ENCODE measurements around the gene TMEM106A. TPM values are rescaled to one million over a fixed set of nuclear protein-coding genes. Genes with fewer than 3 reads are reported as not detected.

The TMEM106A gene
- total RNA-seq, 1 experiment from 2014 or later, result 2.1 TPM

DNA sequence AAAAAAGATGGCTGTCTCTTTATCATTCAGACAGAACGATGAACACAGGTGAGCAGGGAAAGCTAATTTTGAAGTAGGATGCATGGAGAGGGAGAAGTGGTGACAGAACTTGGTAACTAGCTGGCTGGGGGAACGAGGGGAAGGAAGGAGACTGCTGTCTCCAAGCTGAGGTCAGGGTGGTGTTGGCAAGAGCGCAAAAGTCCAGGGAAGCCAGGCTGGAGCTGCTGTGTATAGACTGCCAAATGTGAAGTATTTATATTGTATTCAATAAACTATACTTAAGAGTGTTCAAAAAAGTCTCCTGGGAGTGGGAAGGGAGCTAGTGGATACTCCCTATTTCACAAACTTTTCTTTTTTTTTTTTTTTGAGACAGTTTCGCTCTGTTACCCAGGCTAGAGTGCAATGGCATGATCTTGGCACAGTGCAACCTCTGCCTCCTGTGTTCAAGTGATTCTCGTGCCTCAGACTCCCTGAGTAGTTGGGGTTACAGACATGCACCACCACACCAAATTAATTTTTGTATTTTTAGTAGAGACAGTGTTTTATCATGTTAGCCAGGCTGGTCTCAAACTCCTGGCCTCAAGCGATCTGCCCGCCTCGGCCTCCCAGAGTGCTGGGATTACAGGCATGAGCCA lies 8.2 kb downstream of the TMEM106A start:
- no TSS peak for BruUV-seq (replicated peaks)
- Histone ChIP-seq H3K27me3 (replicated peaks; ENCODE audit: insufficient read depth, low read depth, low read length, poor library complexity) (no peaks in the 10 kb centered on the region), H3K36me3 (ENCODE audit: insufficient read depth, low read length, poor library complexity, severe bottlenecking) (no peaks in the 10 kb centered on the region), H3K4me1 (ENCODE audit: insufficient read depth, low read length, poor library complexity, severe bottlenecking) (no peaks in the 10 kb centered on the region), H3K4me3 (ENCODE audit: low read depth, low read length, poor library complexity, severe bottlenecking) (no peak overlapping the region), H3K27ac (ENCODE audit: low read depth, low read length, poor library complexity, severe bottlenecking) (no peak overlapping the region), H3K9me3 (ENCODE audit: low read depth, low read length, poor library complexity, severe bottlenecking) (no peaks in the 10 kb centered on the region)
- no peak for TF ChIP-seq EZH2 (IDR thresholded peaks at IDR 0.05; ENCODE audit: borderline replicate concordance, low read depth, low read length, poor library complexity, severe bottlenecking)
- no peak for TF ChIP-seq CTCF (conservative IDR thresholded peaks at IDR 0.05; ENCODE audit: low read depth, low read length)
- intact Hi-C loops (cut with micrococcal nuclease; ENCODE audit: unreplicated experiment), result no loop called here
- CTCF ChIA-PET, result no interaction called here
- POLR2A ChIA-PET (ENCODE audit: low non-redundant PET), result no interaction called here
- DNase-seq (ENCODE audit: low spot score), result no peak

- no peaks in the 10 kb centered on the region for H3K27me3 ChIP-seq (replicated peaks; ENCODE audit: insufficient read depth, low read depth, low read length, poor library complexity)
- BruUV-seq (replicated peaks), result no TSS peak
- POLR2A ChIA-PET (ENCODE audit: low non-redundant PET), result no interaction called here
- DNase-seq (ENCODE audit: low spot score), result no peak
- TF ChIP-seq EZH2 (IDR thresholded peaks at IDR 0.05; ENCODE audit: borderline replicate concordance, low read depth, low read length, poor library complexity, severe bottlenecking), result no peak
- no peak for TF ChIP-seq CTCF (conservative IDR thresholded peaks at IDR 0.05; ENCODE audit: low read depth, low read length)
- no peak overlapping the region for H3K27ac ChIP-seq (ENCODE audit: low read depth, low read length, poor library complexity, severe bottlenecking)
- H3K9me3 ChIP-seq (ENCODE audit: low read depth, low read length, poor library complexity, severe bottlenecking), result no peaks in the 10 kb centered on the region
- CTCF ChIA-PET, result no interaction called here
- no peaks in the 10 kb centered on the region for H3K4me1 ChIP-seq (ENCODE audit: insufficient read depth, low read length, poor library complexity, severe bottlenecking)
- no peak overlapping the region for H3K4me3 ChIP-seq (ENCODE audit: low read depth, low read length, poor library complexity, severe bottlenecking)
- intact Hi-C loops (cut with micrococcal nuclease; ENCODE audit: unreplicated experiment), result no loop called here
- H3K36me3 ChIP-seq (ENCODE audit: insufficient read depth, low read length, poor library complexity, severe bottlenecking), result no peaks in the 10 kb centered on the region
These were observed 8.9 kb downstream of the TMEM106A start for GRCh38 chr17:43220511-43221125.

GRCh38 chr17:43224146-43224705 lies 12.6 kb downstream of the TMEM106A start:
- ChIA-PET CTCF (no interaction called here), POLR2A (ENCODE audit: low non-redundant PET) (interaction anchor here (0.6 kb wide), 1 partner anchor 92 kb away, joined by 8 read pairs; no protein-coding TSS in a partner anchor)
- no peaks in the 10 kb centered on the region for H3K36me3 ChIP-seq (ENCODE audit: insufficient read depth, low read length, poor library complexity, severe bottlenecking)
- no peak overlapping the region for H3K27ac ChIP-seq (ENCODE audit: low read depth, low read length, poor library complexity, severe bottlenecking)
- H3K9me3 ChIP-seq (ENCODE audit: low read depth, low read length, poor library complexity, severe bottlenecking), result no peaks in the 10 kb centered on the region
- intact Hi-C loops (cut with micrococcal nuclease; ENCODE audit: unreplicated experiment), result no loop called here
- H3K4me3 ChIP-seq (ENCODE audit: low read depth, low read length, poor library complexity, severe bottlenecking), result no peak overlapping the region
- no peak for DNase-seq (ENCODE audit: low spot score)
- TF ChIP-seq CTCF (conservative IDR thresholded peaks at IDR 0.05; ENCODE audit: low read depth, low read length) (no peak), EZH2 (IDR thresholded peaks at IDR 0.05; ENCODE audit: borderline replicate concordance, low read depth, low read length, poor library complexity, severe bottlenecking) (no peak)
- H3K27me3 ChIP-seq (replicated peaks; ENCODE audit: insufficient read depth, low read depth, low read length, poor library complexity), result no peaks in the 10 kb centered on the region
- BruUV-seq (replicated peaks), result no TSS peak
- no peaks in the 10 kb centered on the region for H3K4me1 ChIP-seq (ENCODE audit: insufficient read depth, low read length, poor library complexity, severe bottlenecking)
